ENCODE measurements around the gene VEPH1. TPM values are rescaled to one million over a fixed set of nuclear protein-coding genes. Genes with fewer than 3 reads are reported as not detected.

Gene VEPH1
- total RNA-seq, 2 donors from 2014 or later, result not detected

- H3K9me3 Mint-ChIP-seq, result no peaks in the 10 kb centered on the region
- H3K36me3 Mint-ChIP-seq (ENCODE audit: low read depth), result no peaks in the 10 kb centered on the region
- no peak overlapping the region for H3K27ac Mint-ChIP-seq
- H3K27me3 Mint-ChIP-seq, result peaks cover 8% of the 10 kb centered on the region
- H3K4me1 Mint-ChIP-seq, result no peaks in the 10 kb centered on the region
- no peak for ATAC-seq (replicated peaks)
- H3K4me3 Mint-ChIP-seq, result no peak overlapping the region
Measured at GRCh38 chr3:157410945-157411344, 92.3 kb downstream of the VEPH1 start.

GRCh38 chr3:157409516-157409915, 93.7 kb downstream of the VEPH1 start:
- H3K4me1 Mint-ChIP-seq, result no peaks in the 10 kb centered on the region
- no peak overlapping the region for H3K4me3 Mint-ChIP-seq
- no peak for ATAC-seq (replicated peaks)
- no peaks in the 10 kb centered on the region for H3K27me3 Mint-ChIP-seq
- H3K36me3 Mint-ChIP-seq (ENCODE audit: low read depth), result no peaks in the 10 kb centered on the region
- no peak overlapping the region for H3K27ac Mint-ChIP-seq
- H3K9me3 Mint-ChIP-seq, result no peaks in the 10 kb centered on the region

GRCh38 chr3:157408499-157409149, 94.6 kb downstream of the VEPH1 start:
- H3K27ac Mint-ChIP-seq, result no peak overlapping the region
- ATAC-seq (replicated peaks), result no peak
- no peaks in the 10 kb centered on the region for H3K9me3 Mint-ChIP-seq
- no peaks in the 10 kb centered on the region for H3K36me3 Mint-ChIP-seq (ENCODE audit: low read depth)
- H3K4me3 Mint-ChIP-seq, result no peak overlapping the region
- no peaks in the 10 kb centered on the region for H3K4me1 Mint-ChIP-seq
- no peaks in the 10 kb centered on the region for H3K27me3 Mint-ChIP-seq

GRCh38 chr3:157407769-157408168, 95.4 kb downstream of the VEPH1 start:
- no peak for ATAC-seq (replicated peaks)
- no peaks in the 10 kb centered on the region for H3K27me3 Mint-ChIP-seq
- H3K4me1 Mint-ChIP-seq, result no peaks in the 10 kb centered on the region
- no peak overlapping the region for H3K27ac Mint-ChIP-seq
- H3K9me3 Mint-ChIP-seq, result no peaks in the 10 kb centered on the region
- no peak overlapping the region for H3K4me3 Mint-ChIP-seq
- H3K36me3 Mint-ChIP-seq (ENCODE audit: low read depth), result no peaks in the 10 kb centered on the region

- Mint-ChIP-seq H3K9me3 (no peaks in the 10 kb centered on the region), H3K4me1 (no peaks in the 10 kb centered on the region), H3K27me3 (peaks cover 5% of the 10 kb centered on the region), H3K4me3 (no peak overlapping the region), H3K36me3 (ENCODE audit: low read depth) (no peaks in the 10 kb centered on the region), H3K27ac (no peak overlapping the region)
- no peak for ATAC-seq (replicated peaks)
Measured at GRCh38 chr3:157406394-157406793, 96.8 kb downstream of the VEPH1 start.

- no peak overlapping the region for H3K4me3 Mint-ChIP-seq
- H3K9me3 Mint-ChIP-seq, result no peaks in the 10 kb centered on the region
- no peak for ATAC-seq (replicated peaks)
Measured at GRCh38 chr3:157405457-157405856, 97.8 kb downstream of the VEPH1 start.

GRCh38 chr3:157404381-157404780, 98.8 kb downstream of the VEPH1 start:
- Mint-ChIP-seq H3K27me3 (peaks cover 5% of the 10 kb centered on the region), H3K4me3 (no peak overlapping the region), H3K4me1 (no peaks in the 10 kb centered on the region), H3K36me3 (ENCODE audit: low read depth) (no peaks in the 10 kb centered on the region), H3K9me3 (no peaks in the 10 kb centered on the region), H3K27ac (no peak overlapping the region)
- ATAC-seq (replicated peaks), result no peak

More at GRCh38 chr3:157405457-157405856, 97.8 kb downstream of the VEPH1 start:
- Mint-ChIP-seq H3K4me1 (no peaks in the 10 kb centered on the region), H3K27me3 (peaks cover 5% of the 10 kb centered on the region), H3K27ac (no peak overlapping the region), H3K36me3 (ENCODE audit: low read depth) (no peaks in the 10 kb centered on the region)

GRCh38 chr3:157398598-157398997, 104.6 kb downstream of the VEPH1 start:
- ATAC-seq (replicated peaks), result no peak
- no peaks in the 10 kb centered on the region for H3K36me3 Mint-ChIP-seq (ENCODE audit: low read depth)
- no peaks in the 10 kb centered on the region for H3K4me1 Mint-ChIP-seq
- no peak overlapping the region for H3K4me3 Mint-ChIP-seq
- peaks cover 9% of the 10 kb centered on the region for H3K27me3 Mint-ChIP-seq
- no peak overlapping the region for H3K27ac Mint-ChIP-seq
- no peaks in the 10 kb centered on the region for H3K9me3 Mint-ChIP-seq

- no peaks in the 10 kb centered on the region for H3K4me1 Mint-ChIP-seq
Measured at GRCh38 chr3:157394411-157394810, 108.8 kb downstream of the VEPH1 start.

GRCh38 chr3:157393113-157393512, 110.1 kb downstream of the VEPH1 start:
- ATAC-seq (replicated peaks), result no peak
- H3K9me3 Mint-ChIP-seq, result peaks cover 5% of the 10 kb centered on the region
- peaks cover 4% of the 10 kb centered on the region for H3K27me3 Mint-ChIP-seq

More at GRCh38 chr3:157394411-157394810, 108.8 kb downstream of the VEPH1 start:
- H3K27ac Mint-ChIP-seq, result no peak overlapping the region
- H3K9me3 Mint-ChIP-seq, result peaks cover 5% of the 10 kb centered on the region
- no peaks in the 10 kb centered on the region for H3K36me3 Mint-ChIP-seq (ENCODE audit: low read depth)
- peaks cover 4% of the 10 kb centered on the region for H3K27me3 Mint-ChIP-seq
- H3K4me3 Mint-ChIP-seq, result no peak overlapping the region
- no peak for ATAC-seq (replicated peaks)

GRCh38 chr3:157392104-157392503, 111.1 kb downstream of the VEPH1 start:
- no peak overlapping the region for H3K4me3 Mint-ChIP-seq
- H3K4me1 Mint-ChIP-seq, result no peaks in the 10 kb centered on the region

More at GRCh38 chr3:157393113-157393512, 110.1 kb downstream of the VEPH1 start:
- no peaks in the 10 kb centered on the region for H3K4me1 Mint-ChIP-seq
- H3K36me3 Mint-ChIP-seq (ENCODE audit: low read depth), result no peaks in the 10 kb centered on the region
- H3K27ac Mint-ChIP-seq, result no peak overlapping the region
- H3K4me3 Mint-ChIP-seq, result no peak overlapping the region

GRCh38 chr3:157390713-157391515, 112.3 kb downstream of the VEPH1 start:
- H3K4me1 Mint-ChIP-seq, result no peaks in the 10 kb centered on the region
- H3K27ac Mint-ChIP-seq, result no peak overlapping the region
- H3K4me3 Mint-ChIP-seq, result no peak overlapping the region
- H3K36me3 Mint-ChIP-seq (ENCODE audit: low read depth), result no peaks in the 10 kb centered on the region
- ATAC-seq (replicated peaks), result no peak
- no peaks in the 10 kb centered on the region for H3K27me3 Mint-ChIP-seq
- H3K9me3 Mint-ChIP-seq, result peaks cover 5% of the 10 kb centered on the region

More at GRCh38 chr3:157392104-157392503, 111.1 kb downstream of the VEPH1 start:
- Mint-ChIP-seq H3K27ac (no peak overlapping the region), H3K9me3 (peaks cover 5% of the 10 kb centered on the region), H3K27me3 (no peaks in the 10 kb centered on the region), H3K36me3 (ENCODE audit: low read depth) (no peaks in the 10 kb centered on the region)
- no peak for ATAC-seq (replicated peaks)

- Mint-ChIP-seq H3K27ac (no peak overlapping the region), H3K9me3 (peaks cover 5% of the 10 kb centered on the region), H3K4me1 (no peaks in the 10 kb centered on the region), H3K4me3 (no peak overlapping the region), H3K27me3 (no peaks in the 10 kb centered on the region), H3K36me3 (ENCODE audit: low read depth) (no peaks in the 10 kb centered on the region)
- ATAC-seq (replicated peaks), result no peak
Measured at GRCh38 chr3:157388976-157389375, 114.2 kb downstream of the VEPH1 start.

- no peak for ATAC-seq (replicated peaks)
- H3K9me3 Mint-ChIP-seq, result peaks cover 5% of the 10 kb centered on the region
- H3K4me1 Mint-ChIP-seq, result no peaks in the 10 kb centered on the region
- no peak overlapping the region for H3K27ac Mint-ChIP-seq
- no peaks in the 10 kb centered on the region for H3K27me3 Mint-ChIP-seq
- H3K36me3 Mint-ChIP-seq (ENCODE audit: low read depth), result no peaks in the 10 kb centered on the region
- H3K4me3 Mint-ChIP-seq, result no peak overlapping the region
Measured at GRCh38 chr3:157387708-157388435, 115.3 kb downstream of the VEPH1 start.

Measured in activated T-helper 17 cell treated with anti-CD3 and anti-CD28 coated beads, Interleukin-2, amount 50 U/mL, for 72 hours (primary cell).